ENCODE data around the gene S1PR2. TPM values are rescaled to one million over a fixed set of nuclear protein-coding genes. Genes with fewer than 3 reads are reported as not detected.

Gene S1PR2
- total RNA-seq, 6 donors from 2014 or later, result 9.1 to 30.0 (median 16.0) TPM

DNA sequence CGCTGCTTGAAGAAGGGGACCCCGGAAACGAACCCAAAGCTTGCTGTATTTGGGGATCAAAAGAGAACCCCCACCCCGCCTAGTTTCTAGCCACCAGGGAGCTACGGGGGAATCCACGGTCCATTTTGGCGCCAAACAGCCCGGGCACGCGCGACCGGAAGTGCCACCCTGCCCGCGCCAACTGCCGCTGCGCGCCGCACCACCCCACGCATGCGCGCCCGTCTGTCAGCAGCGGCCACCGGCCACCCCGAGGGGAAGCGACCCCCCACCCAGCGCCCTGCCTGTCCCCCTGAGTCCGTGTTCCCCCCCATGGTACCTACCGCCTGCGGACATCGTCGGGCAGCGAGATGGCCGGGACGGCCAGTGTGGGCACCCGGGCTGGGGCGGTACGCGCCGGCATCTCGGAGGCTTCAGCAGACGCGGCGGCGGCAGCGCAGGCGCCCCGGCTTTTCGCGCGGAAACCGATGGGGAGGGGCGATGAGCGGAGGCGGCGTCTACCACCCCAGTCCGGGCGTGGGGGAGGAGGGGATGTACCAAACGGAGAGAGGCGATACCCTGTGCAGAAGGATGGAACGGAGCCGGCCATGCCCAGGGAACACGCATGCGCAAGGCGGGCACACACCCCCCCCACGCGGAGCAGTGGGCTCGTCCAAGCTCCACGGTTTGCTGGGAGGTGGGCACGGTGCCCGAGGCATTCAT, 36.5 kb downstream of the S1PR2 start, which contains the start of gene DNMT1:
TSS of gene DNMT1 (minus strand) at position 454 of the 699 bp plus-strand sequence. CDS start at position 400, 54 bp downstream.
- Histone ChIP-seq H3K27ac (peak within 1 kb of the TSS; percentile 83 to 93 (median 88)), H3K9me3 (no peaks in the 10 kb centered on the region), H3K4me1 (peaks cover 19 to 39% (median 24%) of the 10 kb centered on the region in 4 donors), H3K27me3 (no peaks in the 10 kb centered on the region), H3K4me3 (peak within 1 kb of the TSS; percentile 78 to 94 (median 88)), H3K36me3 (peaks cover 0 to 11% (median 1%) of the 10 kb centered on the region in 4 donors)
- ATAC-seq (ENCODE audit: low FRiP score in 2 of 2) (peak; percentile 98 to 99), DNase-seq (peak; percentile 92 to 97)
- 0% methylated on average over 1 to 51 of the region's 71 CpGs for WGBS, 2 donors
- TF ChIP-seq CTCF (IDR thresholded peaks at IDR 0.05), result peak in 1 of 6 experiments; percentile 5
- TF ChIP-seq POLR2AphosphoS5 (IDR thresholded peaks at IDR 0.05), result peak; percentile 87 to 88
- TF ChIP-seq POLR2A (IDR thresholded peaks at IDR 0.05), result peak in 2 of 4 donors; percentile 32 to 83
- no peak for TF ChIP-seq EP300 (IDR thresholded peaks at IDR 0.05)

DNA sequence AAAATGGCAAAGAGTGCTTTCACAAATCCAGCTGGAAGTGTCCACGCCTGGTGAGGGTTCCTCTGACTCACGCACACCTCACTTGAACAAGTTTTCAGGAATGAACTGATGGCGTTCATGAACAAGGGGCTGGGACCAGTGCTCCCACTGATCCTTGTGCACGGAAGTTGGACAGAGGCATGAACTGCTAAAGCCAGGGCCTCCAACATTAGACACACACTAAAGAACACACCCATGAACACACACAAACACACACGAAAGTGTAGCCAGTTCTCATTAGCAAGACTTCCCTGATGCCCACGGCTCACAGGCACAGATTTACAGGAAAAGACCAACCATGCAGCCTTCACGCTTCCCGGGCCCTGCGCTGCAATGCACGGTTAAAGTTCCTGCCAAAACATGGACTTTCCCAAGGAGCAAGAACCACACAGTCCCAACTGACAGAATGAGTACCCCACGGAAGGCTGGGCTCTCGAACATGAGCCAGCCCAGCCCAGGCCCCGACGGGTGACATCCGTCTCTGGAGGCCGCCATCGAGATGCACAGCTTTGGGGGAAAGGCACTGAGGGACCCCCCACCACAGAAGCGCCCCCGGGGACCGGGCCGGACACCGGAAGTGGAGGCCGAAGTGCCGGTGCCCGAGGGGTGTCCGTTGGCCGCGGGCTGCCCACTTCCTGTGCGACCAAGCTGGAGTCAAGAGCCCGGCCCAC, 37.2 kb downstream of the S1PR2 start:
- Histone ChIP-seq H3K9me3 (no peaks in the 10 kb centered on the region), H3K27ac (peak overlapping the region; percentile 83 to 93 (median 88)), H3K27me3 (no peaks in the 10 kb centered on the region), H3K4me1 (peaks cover 19 to 35% (median 24%) of the 10 kb centered on the region in 4 donors), H3K36me3 (peaks cover 0 to 11% (median 1%) of the 10 kb centered on the region in 4 donors), H3K4me3 (peak overlapping the region; percentile 78 to 94 (median 88))
- ATAC-seq (ENCODE audit: low FRiP score in 2 of 2) (peak; percentile 13 to 54), DNase-seq (no peak)
- 1 to 8% methylated on average over 5 to 25 of the region's 30 CpGs for WGBS, 2 donors
- TF ChIP-seq POLR2AphosphoS5 (IDR thresholded peaks at IDR 0.05), result no peak
- TF ChIP-seq CTCF (IDR thresholded peaks at IDR 0.05), result no peak
- TF ChIP-seq EP300 (IDR thresholded peaks at IDR 0.05), result no peak
- no peak for TF ChIP-seq POLR2A (IDR thresholded peaks at IDR 0.05)

- ATAC-seq (ENCODE audit: low FRiP score in 2 of 2) (no peak), DNase-seq (no peak)
- Histone ChIP-seq H3K27ac (no peak overlapping the region), H3K9me3 (no peaks in the 10 kb centered on the region), H3K36me3 (peaks cover 0 to 11% (median 4%) of the 10 kb centered on the region in 4 donors), H3K27me3 (no peaks in the 10 kb centered on the region), H3K4me1 (peaks cover 16 to 35% (median 22%) of the 10 kb centered on the region in 4 donors), H3K4me3 (no peak overlapping the region)
- WGBS, 2 donors, result 80 to 83% methylated on average over 6 of the region's 6 CpGs
- no peak for TF ChIP-seq POLR2AphosphoS5 (IDR thresholded peaks at IDR 0.05)
- TF ChIP-seq POLR2A (IDR thresholded peaks at IDR 0.05), result no peak
- no peak for TF ChIP-seq CTCF (IDR thresholded peaks at IDR 0.05)
- no peak for TF ChIP-seq EP300 (IDR thresholded peaks at IDR 0.05)
Observed at GRCh38 chr19:10192922-10193321, 38.2 kb downstream of the S1PR2 start.

- H3K27ac ChIP-seq, result no peak overlapping the region
- ATAC-seq (ENCODE audit: low FRiP score in 2 of 2), result no peak
- H3K4me3 ChIP-seq, result no peak overlapping the region
- peaks cover 0 to 15% (median 7%) of the 10 kb centered on the region in 4 donors for H3K36me3 ChIP-seq
- TF ChIP-seq CTCF (IDR thresholded peaks at IDR 0.05) (no peak), POLR2AphosphoS5 (IDR thresholded peaks at IDR 0.05) (no peak), POLR2A (IDR thresholded peaks at IDR 0.05) (no peak), EP300 (IDR thresholded peaks at IDR 0.05) (no peak)
- H3K4me1 ChIP-seq, result peaks cover 16 to 35% (median 22%) of the 10 kb centered on the region in 4 donors
- DNase-seq, result no peak
- WGBS, 2 donors, result 28 to 57% methylated on average over 2 of the region's 2 CpGs
- H3K9me3 ChIP-seq, result no peaks in the 10 kb centered on the region
- no peaks in the 10 kb centered on the region for H3K27me3 ChIP-seq
Observed at GRCh38 chr19:10191347-10191746, 39.8 kb downstream of the S1PR2 start.
